HepG2 (cell line): ENCODE measurements around the gene LRRC45. TPM values are rescaled to one million over a fixed set of nuclear protein-coding genes. Genes with fewer than 3 reads are reported as not detected.

ENCODE experiments used
- HNRNPK ChIP-seq: fragments of 200-400 bp; formaldehyde crosslinking; IDR thresholded peaks from 2 replicates; pipeline ENCODE4 v1.6.1; 2018; ENCODE audit warnings: low read length, low read depth, moderate library complexity, mild to moderate bottlenecking; ENCODE audit not compliant: poor library complexity, severe bottlenecking
- HOXA7 ChIP-seq: sonication (generic); formaldehyde crosslinking; IDR thresholded peaks from 2 replicates; pipeline ENCODE4 v1.8.1; 2022; ENCODE audit warnings: mild to moderate bottlenecking, missing genetic modification reagents, moderate library complexity
- JUN ChIP-seq: sonication (generic); formaldehyde crosslinking; IDR thresholded peaks from 2 replicates; pipeline ENCODE4 v1.4.0; 2020; ENCODE audit warnings: mild to moderate bottlenecking, missing genetic modification reagents
- KLF12 ChIP-seq: sonication (generic); formaldehyde crosslinking; IDR thresholded peaks from 2 replicates; pipeline ENCODE4 v1.4.0; 2020; ENCODE audit warnings: missing genetic modification reagents, borderline replicate concordance
- MED13 ChIP-seq: sonication (generic); formaldehyde crosslinking; IDR thresholded peaks from 2 replicates; pipeline ENCODE4 v1.5.0; 2020; ENCODE audit warnings: missing genetic modification reagents
- NR2F1 ChIP-seq, 2 experiments: fragments of 450-650 bp in 1 of 2; formaldehyde crosslinking in 1 of 2; IDR thresholded peaks; 2 replicates each; pipeline versions ENCODE4 v1.5.0 to v1.6.1; 2016 to 2020; ENCODE audit warnings: mild to moderate bottlenecking in 1 of 2, missing compliant biosample characterization in 1 of 2, missing genetic modification reagents in 1 of 2, moderate library complexity in 1 of 2
- POGZ ChIP-seq: sonication (generic); formaldehyde crosslinking; IDR thresholded peaks from 2 replicates; pipeline ENCODE4 v1.4.0; 2020; ENCODE audit warnings: mild to moderate bottlenecking, missing genetic modification reagents
- THAP11 ChIP-seq: IDR thresholded peaks from 2 replicates; pipeline ENCODE4 v1.6.1; 2016; ENCODE audit warnings: missing biosample characterization, missing genetic modification reagents
- THAP9 ChIP-seq: sonication (generic); formaldehyde crosslinking; IDR thresholded peaks from 2 replicates; pipeline ENCODE4; 2020; ENCODE audit warnings: missing genetic modification reagents, mild to moderate bottlenecking, borderline replicate concordance
- TMF1 ChIP-seq: sonication (generic); formaldehyde crosslinking; IDR thresholded peaks from 2 replicates; pipeline ENCODE4 v1.8.1; 2022; ENCODE audit warnings: low read depth, missing genetic modification reagents
- ZBTB42 ChIP-seq: sonication (generic); formaldehyde crosslinking; IDR thresholded peaks from 2 replicates; pipeline ENCODE4 v1.5.0; 2020; ENCODE audit warnings: mild to moderate bottlenecking, missing genetic modification reagents
- ZNF180 ChIP-seq: sonication (generic); formaldehyde crosslinking; IDR thresholded peaks from 2 replicates; pipeline ENCODE4 v1.4.0; 2020; ENCODE audit warnings: low read depth, missing genetic modification reagents, borderline replicate concordance
- ZNF234 ChIP-seq: sonication (generic); formaldehyde crosslinking; conservative IDR thresholded peaks from 2 replicates; pipeline ENCODE4 v1.5.1; 2020; ENCODE audit warnings: mild to moderate bottlenecking, missing genetic modification reagents
- ZNF30 ChIP-seq: sonication (generic); formaldehyde crosslinking; IDR thresholded peaks from 2 replicates; pipeline ENCODE4 v1.5.0; 2020; ENCODE audit warnings: mild to moderate bottlenecking, missing genetic modification reagents
- ZNF512B ChIP-seq: sonication (generic); formaldehyde crosslinking; IDR thresholded peaks from 2 replicates; pipeline ENCODE4 v1.5.1; 2020; ENCODE audit warnings: missing genetic modification reagents, mild to moderate bottlenecking, borderline replicate concordance
- ZNF558 ChIP-seq: sonication (generic); formaldehyde crosslinking; IDR thresholded peaks from 2 replicates; pipeline ENCODE4 v1.9.0; 2022; ENCODE audit warnings: mild to moderate bottlenecking, missing genetic modification reagents, borderline replicate concordance
- ZNF574 ChIP-seq: sonication (generic); formaldehyde crosslinking; IDR thresholded peaks from 2 replicates; pipeline ENCODE4 v1.4.0; 2020; ENCODE audit warnings: missing genetic modification reagents
- ZNF678 ChIP-seq: sonication (generic); formaldehyde crosslinking; IDR thresholded peaks from 2 replicates; pipeline ENCODE4 v1.4.0; 2020; ENCODE audit warnings: mild to moderate bottlenecking, missing genetic modification reagents
- ZNF746 ChIP-seq: sonication (generic); formaldehyde crosslinking; IDR thresholded peaks from 2 replicates; pipeline ENCODE4 v1.8.0; 2022; ENCODE audit warnings: mild to moderate bottlenecking, missing genetic modification reagents
- polyA plus RNA-seq, 8 experiments: library from polyadenylated mRNA; depleted of rRNA in 3 of 8; stranded (reverse) in 7 of 8; unstranded in 1 of 8; fragments of >200 nt; fragmentation: Illumina TruSeq in 4 of 8; extraction: Trizol in 4 of 8; gene quantifications; 2 replicates each; pipeline versions ENCODE4 v1.2.1 to v1.2.3, GENCODE V29; 2011 to 2016; ENCODE audit warnings: low read depth in 4 of 8, missing spikeins in 1 of 8, mixed read lengths in 1 of 8; ENCODE audit not compliant: insufficient read depth in 1 of 8
- total RNA-seq, 5 experiments: library from RNA; depleted of rRNA; stranded (reverse); fragments of >200 nt; fragmentation: Illumina TruSeq; extraction: Trizol; gene quantifications; 2 replicates each; pipeline ENCODE4 v1.2.3, GENCODE V29; 2016; ENCODE audit warnings: low read depth in 1 of 5

LRRC45 gene
- total and polyA plus RNA-seq, 2 of the 13 experiments (the other 11 are each of a cell fraction or from before 2014, with no cell fraction given), result 11.6 to 48.1 TPM

GRCh38 chr17:81993729-81994592, 29.1 kb upstream of the LRRC45 start (continued):
- TF ChIP-seq THAP11, result no peak; the same call in 1 of the 2 replicates
- 0 out of 2 replicates have a peak, but pooled peaks have one; percentile 72 for TF ChIP-seq ZNF678 (CRISPR knock-in tag)
- TF ChIP-seq ZBTB42 (CRISPR knock-in tag), result 0 out of 2 replicates have a peak, but pooled peaks have one; percentile 77
- no peak for TF ChIP-seq POGZ (CRISPR knock-in tag)
- peak; percentile 77; the same call in 1 of the 2 replicates for TF ChIP-seq TMF1 (CRISPR knock-in tag)
- no peak for TF ChIP-seq ZNF746 (CRISPR knock-in tag)
- no peak for TF ChIP-seq ZNF234 (CRISPR knock-in tag)
- TF ChIP-seq HOXA7 (CRISPR knock-in tag), result no peak
- no peak; the same call in 1 of the 2 replicates for TF ChIP-seq ZNF30 (CRISPR knock-in tag)
- TF ChIP-seq JUN, result no peak; the same call in 1 of the 2 replicates
- no peak for TF ChIP-seq ZNF180 (CRISPR knock-in tag)
- peak; percentile 70 for TF ChIP-seq HNRNPK
- peak; percentile 50; the same call in 1 of the 2 replicates for TF ChIP-seq ZNF574 (CRISPR knock-in tag)
- no peak for TF ChIP-seq NR2F1 (CRISPR knock-in tag; IDR thresholded peaks at IDR 0.05)
- peak; percentile 34; the same call in 1 of the 2 replicates for TF ChIP-seq ZNF558 (CRISPR knock-in tag)
- peak; percentile 75; the same call in 1 of the 2 replicates for TF ChIP-seq ZNF512B (CRISPR knock-in tag)
- TF ChIP-seq KLF12 (CRISPR knock-in tag), result no peak
- TF ChIP-seq THAP9, result no peak; the same call in none of the 2 replicates
- no peak; the same call in 1 of the 2 replicates for TF ChIP-seq MED13 (CRISPR knock-in tag)
